Caco-2 (cell line): ENCODE data around the gene MYADM. TPM values are rescaled to one million over a fixed set of nuclear protein-coding genes. Genes with fewer than 3 reads are reported as not detected.

ENCODE experiments used
- BruUV-seq: library from RNA; stranded (reverse); fragments of 400-500 nt; replicated peaks from 2 replicates; lab custom pipeline; 2021; lab: Mats Ljungman, UMichigan
- CTCF ChIA-PET: fragments of 300-600 bp; sonication (Branson Sonifier 250); formaldehyde crosslinking; loops from one replicate; lab custom pipeline; 2022; ENCODE audit warnings: antibody characterized with exemption; lab: Charles Lee
- POLR2A ChIA-PET: fragments of 300-600 bp; sonication (Branson Sonifier 250); formaldehyde crosslinking; loops from one replicate; lab custom pipeline; 2022; ENCODE audit warnings: antibody characterized with exemption; lab: Charles Lee
- DNase-seq, 2 experiments: peaks; one replicate each; pipeline versions ENCODE4 v3.0.0 to v3.0.0-alpha.2; 2020 to 2022
- H3K27me3 ChIP-seq: replicated peaks from 2 replicates; pipeline ENCODE4 v1.6.0; 2011; ENCODE audit warnings: low read length; ENCODE audit not compliant: control insufficient read depth, insufficient read depth
- H3K36me3 ChIP-seq: 2 replicates; pipeline ENCODE4 v1.5.1; 2011; ENCODE audit warnings: low read length; ENCODE audit not compliant: control insufficient read depth, insufficient read depth
- H3K4me1 ChIP-seq: fragments of 250-450 bp; sonication (Bioruptor Pico); 2 replicates; pipeline ENCODE4 v1.5.1; 2020; ENCODE audit warnings: mild to moderate bottlenecking
- H3K4me3 ChIP-seq: 2 replicates; pipeline ENCODE4 v1.5.1; 2011; ENCODE audit warnings: low read depth, mild to moderate bottlenecking, control low read depth, low read length
- H3K9me3 ChIP-seq: fragments of 250-450 bp; sonication (Bioruptor Pico); 2 replicates; pipeline ENCODE4 v1.5.1; 2020; ENCODE audit warnings: mild to moderate bottlenecking, moderate library complexity
- H3K27ac Mint-ChIP-seq: one replicate; pipeline ENCODE4 v1.8.0; 2022; ENCODE audit warnings: mixed read lengths; ENCODE audit not compliant: unreplicated experiment
- H3K27me3 Mint-ChIP-seq: one replicate; pipeline ENCODE4 v1.8.0; 2022; ENCODE audit warnings: mixed read lengths; ENCODE audit not compliant: insufficient read depth, unreplicated experiment
- H3K36me3 Mint-ChIP-seq: one replicate; pipeline ENCODE4 v1.8.0; 2022; ENCODE audit warnings: mild to moderate bottlenecking, mixed read lengths; ENCODE audit not compliant: insufficient read depth, unreplicated experiment
- H3K4me1 Mint-ChIP-seq: one replicate; pipeline ENCODE4 v1.8.0; 2022; ENCODE audit warnings: low read depth, mixed read lengths; ENCODE audit not compliant: unreplicated experiment
- H3K4me3 Mint-ChIP-seq: one replicate; pipeline ENCODE4 v1.8.0; 2022; ENCODE audit warnings: mild to moderate bottlenecking, moderate library complexity, mixed read lengths; ENCODE audit not compliant: unreplicated experiment
- H3K9me3 Mint-ChIP-seq: one replicate; pipeline ENCODE4 v1.8.0; 2022; ENCODE audit warnings: mixed read lengths; ENCODE audit not compliant: unreplicated experiment
- CTCF ChIP-seq, 2 experiments: fragments of 200-600 bp in 1 of 2; IDR thresholded peaks; 1 replicate in 1 of 2; 2 replicates in 1 of 2; pipeline versions ENCODE4 v1.5.1 to v1.8.0; 2011 to 2022; ENCODE audit warnings: antibody characterized with exemption in 1 of 2, control low read depth in 1 of 2, inconsistent platforms in 1 of 2, low read depth in 1 of 2, low read length in 1 of 2, mild to moderate bottlenecking in 1 of 2, moderate library complexity in 1 of 2; ENCODE audit not compliant: insufficient read depth in 1 of 2, severe bottlenecking in 1 of 2, unreplicated experiment in 1 of 2
- intact Hi-C: fragments of 100-400 bp; cut with micrococcal nuclease; formaldehyde crosslinking; loops from one replicate; pipeline ENCODE4 v1.10.0; 2022; ENCODE audit not compliant: unreplicated experiment
- total RNA-seq: library from RNA; stranded (reverse); gene quantifications from 2 replicates; pipeline ENCODE4 v1.2.3, GENCODE V29; 2022

MYADM gene
- total RNA-seq, 1 experiment from 2014 or later, result 115 TPM

GRCh38 chr19:53903055-53903680 lies 35.5 kb downstream of the MYADM start:
- H3K4me1 Mint-ChIP-seq, result no peaks in the 10 kb centered on the region
- H3K9me3 Mint-ChIP-seq, result no peaks in the 10 kb centered on the region
- H3K27me3 Mint-ChIP-seq, result peaks cover 9% of the 10 kb centered on the region
- H3K36me3 Mint-ChIP-seq, result no peaks in the 10 kb centered on the region
- ChIA-PET POLR2A (no interaction called here), CTCF (no interaction called here)
- Histone ChIP-seq H3K9me3 (no peaks in the 10 kb centered on the region), H3K36me3 (no peaks in the 10 kb centered on the region), H3K27me3 (no peaks in the 10 kb centered on the region), H3K4me3 (no peak overlapping the region), H3K4me1 (no peaks in the 10 kb centered on the region)
- no peak overlapping the region for H3K27ac Mint-ChIP-seq
- TF ChIP-seq CTCF (IDR thresholded peaks at IDR 0.05; ENCODE audit: insufficient read depth in 1 of 2, low read depth in 1 of 2, low read length in 1 of 2, severe bottlenecking in 1 of 2, unreplicated experiment in 1 of 2), result no peak
- DNase-seq, result peak in 1 of 2 experiments; percentile 41
- H3K4me3 Mint-ChIP-seq, result no peak overlapping the region
- intact Hi-C loops, result no loop called here
- no TSS peak for BruUV-seq

- Histone ChIP-seq H3K4me3 (no peak overlapping the region), H3K9me3 (no peaks in the 10 kb centered on the region), H3K27me3 (no peaks in the 10 kb centered on the region), H3K4me1 (no peaks in the 10 kb centered on the region), H3K36me3 (no peaks in the 10 kb centered on the region)
- no peaks in the 10 kb centered on the region for H3K4me1 Mint-ChIP-seq
- TF ChIP-seq CTCF (IDR thresholded peaks at IDR 0.05; ENCODE audit: insufficient read depth in 1 of 2, low read depth in 1 of 2, low read length in 1 of 2, severe bottlenecking in 1 of 2, unreplicated experiment in 1 of 2), result no peak
- H3K36me3 Mint-ChIP-seq, result no peaks in the 10 kb centered on the region
- H3K27me3 Mint-ChIP-seq, result peaks cover 17% of the 10 kb centered on the region
- H3K4me3 Mint-ChIP-seq, result no peak overlapping the region
- H3K27ac Mint-ChIP-seq, result no peak overlapping the region
- no peak for DNase-seq
- intact Hi-C loops, result no loop called here
- H3K9me3 Mint-ChIP-seq, result peaks cover 10% of the 10 kb centered on the region
- CTCF ChIA-PET, result no interaction called here
- no TSS peak for BruUV-seq
- POLR2A ChIA-PET, result no interaction called here
Measured at GRCh38 chr19:53904909-53905308, 37.2 kb downstream of the MYADM start.

- intact Hi-C loops, result no loop called here
- no peak overlapping the region for H3K27ac Mint-ChIP-seq
- H3K4me1 ChIP-seq, result no peaks in the 10 kb centered on the region
- H3K4me3 Mint-ChIP-seq, result no peak overlapping the region
- no peaks in the 10 kb centered on the region for H3K36me3 Mint-ChIP-seq
- peaks cover 25% of the 10 kb centered on the region for H3K27me3 Mint-ChIP-seq
- H3K4me1 Mint-ChIP-seq, result no peaks in the 10 kb centered on the region
- peaks cover 10% of the 10 kb centered on the region for H3K9me3 Mint-ChIP-seq
- H3K4me3 ChIP-seq, result no peak overlapping the region
- no peaks in the 10 kb centered on the region for H3K36me3 ChIP-seq
- no peak for DNase-seq
- H3K9me3 ChIP-seq, result no peaks in the 10 kb centered on the region
- no peaks in the 10 kb centered on the region for H3K27me3 ChIP-seq
- ChIA-PET CTCF (no interaction called here), POLR2A (no interaction called here)
- no TSS peak for BruUV-seq
- no peak for TF ChIP-seq CTCF (IDR thresholded peaks at IDR 0.05; ENCODE audit: insufficient read depth in 1 of 2, low read depth in 1 of 2, low read length in 1 of 2, severe bottlenecking in 1 of 2, unreplicated experiment in 1 of 2)
Measured at GRCh38 chr19:53905787-53906186, 38.1 kb downstream of the MYADM start.
